Measurements from ENCODE around the gene EPG5.

DNA sequence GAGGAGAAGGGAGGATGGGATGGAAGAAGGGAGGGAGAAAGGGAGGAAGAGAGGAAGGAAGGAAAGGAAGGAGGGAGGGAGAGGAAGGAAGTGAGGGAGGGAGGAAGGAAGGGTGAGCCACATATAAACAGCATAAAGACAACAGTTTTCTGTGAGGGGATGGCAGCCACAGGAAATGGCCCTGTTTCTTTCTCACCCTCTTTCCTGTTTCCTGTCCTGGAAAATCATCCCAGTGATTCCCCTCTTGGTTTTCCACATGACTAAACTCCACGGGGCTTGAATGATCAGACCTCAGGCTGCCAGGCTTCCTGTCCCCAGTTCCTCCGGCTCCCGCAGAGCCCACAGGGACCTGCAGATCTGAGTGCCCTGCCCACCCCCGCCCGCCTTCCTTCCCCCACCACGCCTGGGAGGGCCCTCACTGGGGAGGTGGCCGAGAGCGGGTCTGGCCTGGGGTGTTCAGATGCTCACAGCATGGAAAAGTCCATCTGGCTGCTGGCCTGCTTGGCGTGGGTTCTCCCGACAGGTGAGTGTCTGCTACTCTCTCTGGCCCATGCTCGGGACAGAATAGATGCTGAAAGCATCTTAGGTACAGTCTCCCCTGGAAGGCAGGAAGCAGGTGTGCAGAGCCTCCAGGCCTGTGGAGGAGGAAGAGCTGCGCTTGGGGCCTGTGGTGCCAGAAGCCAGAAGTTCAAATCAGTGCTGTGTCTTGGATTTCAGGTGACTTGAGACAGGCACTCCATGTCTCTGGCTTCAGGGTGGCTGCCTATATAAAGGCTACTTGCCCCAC is 141.7 kb downstream of the EPG5 start, which contains the start of gene SIGLEC15:
- TF ChIP-seq, protein P1, sequence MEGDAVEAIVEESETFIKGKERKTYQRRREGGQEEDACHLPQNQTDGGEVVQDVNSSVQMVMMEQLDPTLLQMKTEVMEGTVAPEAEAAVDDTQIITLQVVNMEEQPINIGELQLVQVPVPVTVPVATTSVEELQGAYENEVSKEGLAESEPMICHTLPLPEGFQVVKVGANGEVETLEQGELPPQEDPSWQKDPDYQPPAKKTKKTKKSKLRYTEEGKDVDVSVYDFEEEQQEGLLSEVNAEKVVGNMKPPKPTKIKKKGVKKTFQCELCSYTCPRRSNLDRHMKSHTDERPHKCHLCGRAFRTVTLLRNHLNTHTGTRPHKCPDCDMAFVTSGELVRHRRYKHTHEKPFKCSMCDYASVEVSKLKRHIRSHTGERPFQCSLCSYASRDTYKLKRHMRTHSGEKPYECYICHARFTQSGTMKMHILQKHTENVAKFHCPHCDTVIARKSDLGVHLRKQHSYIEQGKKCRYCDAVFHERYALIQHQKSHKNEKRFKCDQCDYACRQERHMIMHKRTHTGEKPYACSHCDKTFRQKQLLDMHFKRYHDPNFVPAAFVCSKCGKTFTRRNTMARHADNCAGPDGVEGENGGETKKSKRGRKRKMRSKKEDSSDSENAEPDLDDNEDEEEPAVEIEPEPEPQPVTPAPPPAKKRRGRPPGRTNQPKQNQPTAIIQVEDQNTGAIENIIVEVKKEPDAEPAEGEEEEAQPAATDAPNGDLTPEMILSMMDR (IDR thresholded peaks at IDR 0.05), result no peak
- no peak for TF ChIP-seq POLR2A (IDR thresholded peaks at IDR 0.05)
